OCI-LY7 (cell line): ENCODE measurements around the gene CISD3.

Experiments used
- EZH2phosphoT487 ChIP-seq: fragments of 200-600 bp; sonication (generic); IDR thresholded peaks from 2 replicates; pipeline ENCODE4 v1.6.1; 2018; ENCODE audit warnings: low read depth, borderline replicate concordance, mild to moderate bottlenecking, mixed run types, antibody characterized with exemption, low read length, moderate library complexity, mixed read lengths
- TF ChIP-seq, protein P1 (sequence below): fragments of 200-600 bp; sonication (generic); conservative IDR thresholded peaks from 2 replicates; pipeline ENCODE4 v1.5.1; 2014; ENCODE audit warnings: mild to moderate bottlenecking, antibody characterized with exemption, low read length, moderate library complexity, mixed read lengths

DNA sequence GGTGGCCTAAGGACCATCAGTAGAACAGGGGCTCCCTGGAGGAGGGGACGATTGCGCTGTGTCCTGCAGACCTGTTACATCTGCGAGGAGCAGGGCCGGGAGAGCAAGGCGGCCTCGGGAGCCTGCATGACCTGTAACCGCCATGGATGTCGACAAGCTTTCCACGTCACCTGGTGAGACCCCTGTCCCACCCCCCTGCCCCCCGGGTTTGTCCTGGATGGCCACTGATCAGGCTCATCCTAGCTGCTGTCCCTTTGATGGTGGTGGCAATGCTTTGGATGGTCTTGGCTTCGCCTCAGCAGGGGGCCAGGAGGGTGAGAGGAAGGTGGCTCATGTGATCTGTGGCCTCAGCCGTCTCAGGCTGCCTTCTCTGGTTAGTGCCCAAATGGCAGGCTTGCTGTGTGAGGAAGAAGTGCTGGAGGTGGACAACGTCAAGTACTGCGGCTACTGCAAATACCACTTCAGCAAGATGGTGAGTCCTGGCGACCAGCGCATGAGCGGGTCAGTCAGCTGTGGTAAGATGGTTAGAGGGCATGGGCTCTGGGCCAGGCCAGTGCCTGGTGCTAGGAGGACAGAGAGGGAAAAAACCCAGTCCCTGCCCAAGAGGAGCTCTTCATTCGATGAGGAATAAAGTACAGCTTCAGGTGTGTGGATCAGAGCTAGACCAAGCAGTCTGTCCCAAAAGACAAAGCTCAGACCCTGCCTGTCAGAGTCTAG, 20.9 kb upstream of the CISD3 start:
- TF ChIP-seq, protein P1, sequence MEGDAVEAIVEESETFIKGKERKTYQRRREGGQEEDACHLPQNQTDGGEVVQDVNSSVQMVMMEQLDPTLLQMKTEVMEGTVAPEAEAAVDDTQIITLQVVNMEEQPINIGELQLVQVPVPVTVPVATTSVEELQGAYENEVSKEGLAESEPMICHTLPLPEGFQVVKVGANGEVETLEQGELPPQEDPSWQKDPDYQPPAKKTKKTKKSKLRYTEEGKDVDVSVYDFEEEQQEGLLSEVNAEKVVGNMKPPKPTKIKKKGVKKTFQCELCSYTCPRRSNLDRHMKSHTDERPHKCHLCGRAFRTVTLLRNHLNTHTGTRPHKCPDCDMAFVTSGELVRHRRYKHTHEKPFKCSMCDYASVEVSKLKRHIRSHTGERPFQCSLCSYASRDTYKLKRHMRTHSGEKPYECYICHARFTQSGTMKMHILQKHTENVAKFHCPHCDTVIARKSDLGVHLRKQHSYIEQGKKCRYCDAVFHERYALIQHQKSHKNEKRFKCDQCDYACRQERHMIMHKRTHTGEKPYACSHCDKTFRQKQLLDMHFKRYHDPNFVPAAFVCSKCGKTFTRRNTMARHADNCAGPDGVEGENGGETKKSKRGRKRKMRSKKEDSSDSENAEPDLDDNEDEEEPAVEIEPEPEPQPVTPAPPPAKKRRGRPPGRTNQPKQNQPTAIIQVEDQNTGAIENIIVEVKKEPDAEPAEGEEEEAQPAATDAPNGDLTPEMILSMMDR: no peak
- no peak for TF ChIP-seq EZH2phosphoT487
